ENCODE measurements around the gene TMEM132A. TPM values are rescaled to one million over a fixed set of nuclear protein-coding genes. Genes with fewer than 3 reads are reported as not detected.

The TMEM132A gene
- polyA plus RNA-seq, 1 of the 3 experiments (the other 2 are of a cell fraction), result 66.9 TPM

- no peak for TF ChIP-seq REST (IDR thresholded peaks at IDR 0.05; ENCODE audit: low read depth, low read length)
- no peak for TF ChIP-seq RCOR1 (IDR thresholded peaks at IDR 0.05; ENCODE audit: low read length)
- TF ChIP-seq GATA2 (CRISPR knock-in tag; IDR thresholded peaks at IDR 0.05), result no peak
Observed at GRCh38 chr11:60910281-60910687, 14.0 kb upstream of the TMEM132A start (continued).

- H2AFZ ChIP-seq (ENCODE audit: low read depth), result no peak overlapping the region
- H3K27me3 ChIP-seq (ENCODE audit: insufficient read depth), result no peaks in the 10 kb centered on the region; the same call in 1 of the 2 replicates
- H3K9ac ChIP-seq, result no peak overlapping the region
- peaks cover 11% of the 10 kb centered on the region for H3K79me2 ChIP-seq (ENCODE audit: insufficient read depth)
- no peak overlapping the region for H3K27ac ChIP-seq (ENCODE audit: low read depth in 2 of 2, low read length in 1 of 2)
- ChIA-PET CTCF (interaction anchor here (0.8 kb wide), 1 partner anchor 13 kb away, joined by 3 read pairs; the partner anchor contains the start of gene TMEM132A), POLR2A (no interaction called here)
- H3K4me2 ChIP-seq, result no peak overlapping the region
- H3K9me3 ChIP-seq, result no peaks in the 10 kb centered on the region
- no peaks in the 10 kb centered on the region for H3K36me3 ChIP-seq (replicated peaks in 1 of 2; ENCODE audit: control insufficient read depth in 1 of 2, insufficient read depth in 2 of 2, low read length in 1 of 2)
- H3K4me3 ChIP-seq (ENCODE audit: low read depth in 2 of 2, low read length in 1 of 2), result no peak overlapping the region
- H4K20me1 ChIP-seq (ENCODE audit: insufficient read depth), result no peaks in the 10 kb centered on the region; the same call in 1 of the 2 replicates
- no peaks in the 10 kb centered on the region for H3K9me2 ChIP-seq
- no peaks in the 10 kb centered on the region for H3F3A ChIP-seq (replicated peaks; ENCODE audit: insufficient read depth)
- H3K4me1 ChIP-seq (ENCODE audit: control insufficient read depth in 1 of 2, insufficient read depth in 2 of 2, low read depth in 1 of 2, low read length in 1 of 2), result peaks cover 6 to 17% of the 10 kb centered on the region in 2 experiments; a peak in 1 of 4 replicates
- TF ChIP-seq, protein P1, sequence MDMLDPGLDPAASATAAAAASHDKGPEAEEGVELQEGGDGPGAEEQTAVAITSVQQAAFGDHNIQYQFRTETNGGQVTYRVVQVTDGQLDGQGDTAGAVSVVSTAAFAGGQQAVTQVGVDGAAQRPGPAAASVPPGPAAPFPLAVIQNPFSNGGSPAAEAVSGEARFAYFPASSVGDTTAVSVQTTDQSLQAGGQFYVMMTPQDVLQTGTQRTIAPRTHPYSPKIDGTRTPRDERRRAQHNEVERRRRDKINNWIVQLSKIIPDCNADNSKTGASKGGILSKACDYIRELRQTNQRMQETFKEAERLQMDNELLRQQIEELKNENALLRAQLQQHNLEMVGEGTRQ (IDR thresholded peaks at IDR 0.05; ENCODE audit: borderline replicate concordance, low read depth, low read length), result no peak
- TF ChIP-seq SIN3A (IDR thresholded peaks at IDR 0.05; ENCODE audit: borderline replicate concordance, low read depth, low read length) (no peak), GABPA (IDR thresholded peaks at IDR 0.05; ENCODE audit: low read depth) (no peak), FOXJ3 (CRISPR knock-in tag; IDR thresholded peaks at IDR 0.05) (no peak), TAF1 (IDR thresholded peaks at IDR 0.05; ENCODE audit: borderline replicate concordance, low read depth, low read length) (no peak), TEAD4 (IDR thresholded peaks at IDR 0.05; ENCODE audit: borderline replicate concordance, insufficient read depth) (no peak), ELF1 (IDR thresholded peaks at IDR 0.05) (no peak), FOXM1 (IDR thresholded peaks at IDR 0.05; ENCODE audit: low read depth) (no peak), MAX (IDR thresholded peaks at IDR 0.05; ENCODE audit: low read depth) (no peak), ZBTB33 (IDR thresholded peaks at IDR 0.05; ENCODE audit: borderline replicate concordance, low read depth) (no peak), POLR2AphosphoS5 (IDR thresholded peaks at IDR 0.05; ENCODE audit: low read depth, low read length) (no peak), RCOR1 (IDR thresholded peaks at IDR 0.05; ENCODE audit: low read length) (no peak), GATA2 (CRISPR knock-in tag; IDR thresholded peaks at IDR 0.05) (no peak), RAD21 (IDR thresholded peaks at IDR 0.05; ENCODE audit: low read length) (no peak), JUND (IDR thresholded peaks at IDR 0.05) (no peak), SMC3 (IDR thresholded peaks at IDR 0.05; ENCODE audit: low read depth, low read length) (no peak)
- TF ChIP-seq, protein P2, sequence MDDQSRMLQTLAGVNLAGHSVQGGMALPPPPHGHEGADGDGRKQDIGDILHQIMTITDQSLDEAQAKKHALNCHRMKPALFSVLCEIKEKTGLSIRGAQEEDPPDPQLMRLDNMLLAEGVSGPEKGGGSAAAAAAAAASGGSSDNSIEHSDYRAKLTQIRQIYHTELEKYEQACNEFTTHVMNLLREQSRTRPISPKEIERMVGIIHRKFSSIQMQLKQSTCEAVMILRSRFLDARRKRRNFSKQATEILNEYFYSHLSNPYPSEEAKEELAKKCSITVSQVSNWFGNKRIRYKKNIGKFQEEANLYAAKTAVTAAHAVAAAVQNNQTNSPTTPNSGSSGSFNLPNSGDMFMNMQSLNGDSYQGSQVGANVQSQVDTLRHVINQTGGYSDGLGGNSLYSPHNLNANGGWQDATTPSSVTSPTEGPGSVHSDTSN (IDR thresholded peaks at IDR 0.05), result no peak
- WGBS (ENCODE audit: low lambda C conversion rate), result 27% methylated on average over 5 of the region's 5 CpGs
- DNase-seq, result no peak
Observed at GRCh38 chr11:60910711-60911380, 13.4 kb upstream of the TMEM132A start.
